Motor neuron (in vitro differentiated cells): ENCODE measurements around the gene VBP1. TPM values are rescaled to one million over a fixed set of nuclear protein-coding genes. Genes with fewer than 3 reads are reported as not detected.
"Not testable (repeated sequence)": the region's sequence is repeated elsewhere in the genome, so short reads cannot be mapped to it uniquely, and the experiment has no call there.

Experiments
- ATAC-seq, 8 experiments: fragments of 200-7000 bp; cut with Tn5 transposase; replicated peaks in 6 of 8; 2 replicates each; pipeline ENCODE4 v1.8.0; 2021; ENCODE audit warnings: mild to moderate bottlenecking in 8 of 8, moderate library complexity in 8 of 8
- H3K27ac ChIP-seq, 2 donors: fragments of 250-450 bp; sonication (Bioruptor Pico); 2 replicates each; pipeline ENCODE4 v1.9.0; 2021; ENCODE audit warnings: antibody characterized with exemption in 2 of 2, mild to moderate bottlenecking in 2 of 2, moderate library complexity in 1 of 2
- H3K4me1 ChIP-seq, 2 donors: fragments of 250-450 bp; sonication (Bioruptor Pico); replicated peaks in 1 of 2; 2 replicates each; pipeline ENCODE4 v1.6.1; 2021; ENCODE audit warnings: antibody characterized with exemption in 2 of 2, mild to moderate bottlenecking in 2 of 2, moderate library complexity in 1 of 2
- H3K4me3 ChIP-seq, 5 donors: fragments of 250-450 bp; sonication (Bioruptor Pico); 2 replicates each; pipeline ENCODE4 v1.9.0; 2021; ENCODE audit warnings: antibody characterized with exemption in 5 of 5, mild to moderate bottlenecking in 5 of 5, moderate library complexity in 4 of 5
- WGBS, 10 experiments: fragments of 450-650 bp; shearing (Covaris generic); methylation state at CpG; one replicate each; pipeline ENCODE4 v1.0.0; 2022; 5-methylcytosine and 5-hydroxymethylcytosine counted together
- in situ Hi-C, 9 experiments: fragments of 400-800 bp; cut with MboI; loops; one replicate each; pipeline ENCODE4 v1.15.0; 2021; ENCODE audit warnings: low sequenced_read_pairs in 9 of 9, low pct_unique_long_range_greater_than_20kb in 2 of 9; ENCODE audit not compliant: unreplicated experiment in 9 of 9
- total RNA-seq, 8 experiments: library from RNA; unstranded; fragments of 300-600 nt; gene quantifications; 2 replicates each; pipeline versions ENCODE4 v1.2.3 to v1.2.4, GENCODE V29; 2022

VBP1 gene
- total RNA-seq, 8 experiments from 2014 or later, result 48.8 to 107 (median 88.0) TPM

DNA sequence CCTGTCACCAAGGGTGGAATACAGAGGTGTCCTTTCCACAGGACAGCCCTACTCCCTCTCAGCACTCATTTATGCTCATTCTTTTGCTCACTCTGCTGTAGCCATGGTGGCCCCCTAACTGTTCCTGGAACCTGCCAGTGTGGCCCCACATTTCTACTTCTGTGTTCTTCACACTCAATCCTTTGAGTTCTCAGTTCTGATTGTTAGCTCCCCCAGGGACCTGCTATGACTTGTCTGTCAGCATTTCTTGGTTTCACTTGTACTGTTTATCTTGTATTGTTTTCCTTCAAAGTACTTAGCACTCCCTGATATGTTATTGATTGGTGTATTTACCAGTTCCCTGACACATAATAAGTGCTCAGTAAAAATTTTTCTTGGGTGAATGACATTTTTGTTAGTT, 14.9 kb downstream of the VBP1 start:
- Histone ChIP-seq H3K4me3 (no peak overlapping the region), H3K4me1 (no peaks in the 10 kb centered on the region), H3K27ac (no peak overlapping the region)
- in situ Hi-C loops, result no loop called here
- ATAC-seq, result no peak

DNA sequence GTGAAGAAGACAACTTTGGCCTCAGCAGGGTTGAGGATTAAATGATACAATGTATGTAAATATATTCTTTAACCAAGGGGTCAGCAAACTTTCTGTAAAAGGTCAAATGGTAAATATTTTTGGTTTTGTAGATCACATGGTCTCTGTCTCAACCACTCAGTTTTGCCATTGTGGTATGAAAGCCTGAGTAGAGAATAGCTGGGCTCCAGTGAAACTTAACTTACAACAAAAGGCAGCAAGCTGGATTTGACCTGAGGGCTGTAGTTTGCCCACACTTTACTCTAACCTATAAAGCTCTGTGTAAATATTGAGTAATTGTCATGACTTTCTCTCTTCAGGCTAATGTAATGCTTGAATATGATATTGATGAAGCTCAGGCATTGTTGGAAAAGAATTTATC, 19.6 kb downstream of the VBP1 start:
- no peak for ATAC-seq
- Histone ChIP-seq H3K4me3 (no peak overlapping the region), H3K4me1 (no peaks in the 10 kb centered on the region), H3K27ac (no peak overlapping the region)
- in situ Hi-C loops, result no loop called here

DNA sequence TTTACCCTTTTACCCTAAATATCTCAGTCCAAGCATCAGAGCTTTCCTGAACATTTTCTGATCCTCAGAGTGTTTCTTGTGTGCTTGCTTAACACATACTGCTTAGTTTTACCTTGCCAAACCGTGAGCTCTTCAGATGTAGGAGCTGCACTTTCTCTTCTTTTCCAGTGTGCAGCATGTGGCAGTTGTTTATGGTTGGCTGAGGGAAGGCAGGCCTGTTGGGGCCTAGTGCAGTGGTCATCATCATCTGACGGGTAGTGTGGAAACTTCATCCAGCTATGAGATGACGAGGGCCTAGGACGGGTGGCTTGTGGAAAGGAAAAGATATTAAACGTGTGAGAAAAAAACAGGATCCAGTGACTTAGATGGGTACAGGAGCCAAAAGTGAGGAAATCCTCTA, 21.5 kb downstream of the VBP1 start:
- no peak for ATAC-seq
- no peaks in the 10 kb centered on the region for H3K4me1 ChIP-seq
- H3K27ac ChIP-seq, result no peak overlapping the region
- H3K4me3 ChIP-seq, result no peak overlapping the region
- in situ Hi-C loops, result no loop called here
- WGBS, 10 experiments, result 57 to 85% (median 80%) methylated on average over 1 to 5 of the region's 5 CpGs; no CpG with 5 or more reads in 7 of the 10 experiments

DNA sequence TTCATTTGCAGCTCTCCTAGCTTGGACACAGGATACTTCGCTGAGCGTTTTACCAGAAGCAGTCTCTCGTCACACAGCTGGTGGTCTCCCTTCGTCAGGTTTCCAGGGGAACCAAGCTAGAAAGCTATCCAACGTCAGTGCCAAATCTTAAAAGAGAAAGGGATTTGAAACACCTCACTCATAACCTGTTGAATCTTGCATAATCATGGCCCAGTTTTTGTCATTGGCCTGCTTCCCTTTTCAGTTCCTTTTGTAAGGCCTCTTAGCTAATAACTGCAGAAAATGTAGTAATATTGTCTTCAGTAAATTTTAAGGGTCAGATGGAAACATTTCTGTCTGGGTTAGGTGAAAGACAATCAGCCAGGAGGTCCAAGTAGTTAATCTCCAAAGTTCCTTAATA, 26.0 kb downstream of the VBP1 start:
- Histone ChIP-seq H3K4me3 (no peak overlapping the region), H3K27ac (no peak overlapping the region), H3K4me1 (no peaks in the 10 kb centered on the region)
- 33 to 100% (median 77%) methylated on average over 1 to 4 of the region's 5 CpGs; no CpG with 5 or more reads in 7 of the 10 experiments for WGBS, 10 experiments
- in situ Hi-C loops, result no loop called here
- no peak for ATAC-seq

DNA sequence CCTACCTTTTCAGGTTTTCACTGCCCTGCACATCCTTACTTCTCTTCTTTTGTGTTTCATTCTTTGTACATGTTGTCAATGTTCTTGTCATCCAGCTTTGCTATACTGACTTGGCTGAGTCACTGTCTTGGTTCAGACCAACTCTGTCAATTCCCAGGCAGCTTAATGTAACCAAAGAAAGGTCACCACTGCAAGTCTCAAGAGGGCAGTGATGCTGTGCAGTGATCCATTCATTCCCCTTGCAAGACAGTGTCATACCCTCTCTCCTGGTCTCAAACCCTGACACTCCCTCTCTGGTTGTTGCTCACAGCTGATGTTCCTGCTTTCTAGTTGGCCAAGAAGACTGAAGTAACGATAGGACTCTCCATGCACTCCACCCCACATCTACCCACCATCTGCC, 30.5 kb downstream of the VBP1 start:
- Histone ChIP-seq H3K4me1 (no peaks in the 10 kb centered on the region), H3K27ac (no peak overlapping the region), H3K4me3 (no peak overlapping the region)
- ATAC-seq, result no peak
- in situ Hi-C loops, result no loop called here
- WGBS, 10 experiments, result 100% methylated on average over 1 of the region's 1 CpG; no CpG with 5 or more reads in 9 of the 10 experiments

DNA sequence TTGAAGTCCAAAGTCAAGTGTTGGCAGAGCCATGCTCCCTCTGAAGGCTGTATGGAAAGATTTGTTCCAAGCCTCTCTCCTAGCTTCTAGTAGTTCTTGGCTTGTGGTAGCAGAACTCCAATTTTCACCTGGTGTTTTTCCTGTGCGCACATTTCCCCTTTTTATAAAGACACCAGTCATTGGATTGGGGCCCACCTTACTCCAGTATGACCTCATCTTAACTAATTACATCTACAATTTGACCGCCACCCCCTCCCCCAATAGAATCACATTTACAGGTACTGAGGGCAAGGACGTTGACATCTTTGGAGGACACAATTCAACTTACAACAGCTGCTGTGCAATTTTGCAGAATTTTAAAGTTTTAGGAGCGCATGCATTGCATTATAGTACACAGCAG, 31.2 kb downstream of the VBP1 start:
- 12 to 100% (median 100%) methylated on average over 1 to 4 of the region's 4 CpGs; no CpG with 5 or more reads in 4 of the 10 experiments for WGBS, 10 experiments
- Histone ChIP-seq H3K4me3 (no peak overlapping the region), H3K4me1 (no peaks in the 10 kb centered on the region), H3K27ac (no peak overlapping the region)
- no peak for ATAC-seq
- in situ Hi-C loops, result no loop called here

DNA sequence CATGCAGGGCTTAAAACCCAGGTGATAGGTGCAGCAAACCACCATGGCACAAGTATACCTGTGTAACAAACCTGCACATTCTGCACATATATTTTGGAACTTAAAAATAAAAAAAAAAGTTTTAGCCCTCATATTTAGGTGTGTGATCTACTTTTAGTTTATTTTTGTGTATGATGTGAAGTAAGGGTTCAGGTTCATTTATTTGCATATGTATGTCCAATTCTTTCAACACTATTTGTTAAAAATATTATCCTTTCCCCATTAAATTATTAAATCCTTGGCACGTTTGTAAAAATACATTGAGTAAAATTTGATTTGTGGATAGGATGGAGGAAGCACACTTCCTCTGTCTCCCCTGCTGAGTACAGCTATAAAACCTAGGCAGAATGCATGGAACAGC, 35.1 kb downstream of the VBP1 start:
- no peak for ATAC-seq
- WGBS, 10 experiments, result 0 to 50% methylated on average over 1 of the region's 1 CpG; no CpG with 5 or more reads in 8 of the 10 experiments
- no peak overlapping the region for H3K27ac ChIP-seq
- in situ Hi-C loops, result no loop called here
- H3K4me1 ChIP-seq, result no peaks in the 10 kb centered on the region
- no peak overlapping the region for H3K4me3 ChIP-seq

DNA sequence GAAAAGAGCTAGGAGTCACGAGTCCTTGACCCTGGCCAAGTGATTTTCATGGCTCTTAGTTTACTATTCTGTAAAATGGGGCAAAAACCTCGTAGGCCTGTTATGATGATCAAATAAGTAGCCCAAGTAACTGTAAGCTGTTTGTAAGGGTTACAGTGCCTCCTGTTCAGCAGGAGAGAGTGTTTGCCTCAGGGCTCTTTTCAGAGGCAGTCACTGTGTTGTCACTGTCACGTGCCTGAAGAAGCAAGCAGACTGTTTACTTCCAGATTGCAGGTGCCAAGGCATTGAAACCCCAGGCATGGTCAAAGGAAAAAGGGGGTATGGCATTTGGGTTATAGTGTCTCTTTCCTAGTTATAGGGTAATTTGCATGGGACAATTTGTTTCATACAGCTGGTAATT, 43.5 kb downstream of the VBP1 start:
- ATAC-seq, result no peak
- 38 to 80% (median 80%) methylated on average over 1 to 2 of the region's 3 CpGs; no CpG with 5 or more reads in 7 of the 10 experiments for WGBS, 10 experiments
- H3K27ac ChIP-seq, result no peak overlapping the region
- in situ Hi-C loops, result no loop called here
- H3K4me1 ChIP-seq, result no peaks in the 10 kb centered on the region
- H3K4me3 ChIP-seq, result no peak overlapping the region

DNA sequence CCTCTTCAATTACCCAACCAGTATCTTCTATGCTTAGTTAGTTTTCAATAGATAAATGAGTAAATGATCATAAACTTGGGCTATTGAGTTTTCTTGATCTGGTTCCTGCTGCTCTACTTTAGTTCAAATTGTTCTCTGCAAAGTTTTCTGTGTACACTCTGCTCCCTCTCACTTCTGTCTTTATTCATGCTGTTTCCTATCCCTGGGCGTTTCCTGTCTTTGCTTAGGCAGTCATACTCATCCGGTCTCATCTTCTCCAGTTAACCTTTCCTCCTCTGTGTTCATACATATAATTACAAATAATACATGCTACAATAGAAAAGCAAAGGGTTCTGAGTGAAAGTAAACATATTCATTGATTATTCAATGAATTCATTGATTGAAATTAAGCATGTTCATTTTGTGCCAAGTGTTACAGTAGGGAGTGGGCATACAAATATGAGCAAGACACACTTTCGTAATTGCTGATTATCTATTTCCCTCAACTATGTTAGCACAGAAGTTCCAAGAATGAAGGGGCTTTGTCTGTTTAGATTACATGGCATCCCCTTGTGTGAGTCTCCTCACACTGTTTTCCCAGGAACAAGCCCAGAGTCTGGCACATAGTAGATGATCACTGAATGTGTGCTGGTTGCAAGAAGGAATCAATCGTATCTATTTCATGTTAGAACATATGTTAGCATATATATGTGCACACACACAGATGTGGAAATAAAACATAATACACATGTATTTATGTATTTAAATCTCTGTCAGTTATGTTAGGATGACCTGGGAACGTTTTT, 46.9 kb downstream of the VBP1 start:
- WGBS, 10 experiments, result 0 to 47% (median 20%) methylated on average over 1 to 5 of the region's 5 CpGs; no CpG with 5 or more reads in 3 of the 10 experiments
- H3K27ac ChIP-seq, result peak overlapping the region in 1 of 2 donors; percentile 94
- ATAC-seq, result peak in 2 of 8 experiments; percentile 25 to 30
- peak overlapping the region; percentile 46 to 97 (median 66) for H3K4me3 ChIP-seq
- in situ Hi-C loops, result no loop called here
- no peaks in the 10 kb centered on the region for H3K4me1 ChIP-seq

DNA sequence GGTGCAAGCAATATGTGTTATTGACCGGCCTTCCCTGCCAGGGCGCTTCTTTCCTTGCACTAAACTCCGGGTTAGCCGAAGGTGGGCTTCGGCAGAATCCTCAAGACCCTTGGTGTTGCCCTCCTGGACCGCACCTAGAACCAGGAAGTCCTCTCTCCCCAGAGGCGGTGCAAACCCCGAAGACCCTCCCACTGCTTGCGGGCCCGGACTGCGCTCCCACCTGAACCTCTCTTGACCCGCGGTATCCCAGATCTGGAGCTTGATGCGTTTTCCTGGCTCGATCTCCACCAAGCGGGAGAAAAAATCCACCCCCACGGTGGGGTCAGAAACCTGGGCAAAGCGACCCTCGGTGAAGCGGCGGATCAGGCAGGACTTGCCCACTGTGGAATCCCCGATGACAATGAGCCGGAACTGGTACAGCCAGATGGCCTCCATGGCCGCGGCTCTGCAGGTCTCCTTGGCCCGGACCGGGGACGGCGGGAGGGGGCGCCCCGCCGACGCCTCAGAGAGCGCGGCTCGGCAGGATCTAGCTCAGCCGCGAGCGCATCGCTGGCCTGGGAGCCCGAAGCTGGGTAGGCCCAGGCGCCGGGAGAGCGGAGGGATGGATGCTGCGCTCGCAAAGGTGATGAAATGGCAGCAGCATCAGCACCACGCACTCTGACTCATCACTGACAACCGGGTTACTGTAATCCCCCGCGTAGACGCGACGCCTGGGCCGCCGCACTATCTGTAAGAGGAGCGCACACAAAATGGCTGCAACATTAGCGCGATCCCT, 47.8 kb downstream of the VBP1 start, which contains the start of gene RAB39B:
Gene RAB39B, minus strand, starts transcription at position 638 of the 775 bp plus-strand sequence. Its CDS starts 203 bp downstream, at position 435.
- ATAC-seq, result peak; percentile 98 to 100 (median 99)
- 0 to 17% (median 0%) methylated on average over 1 to 8 of the region's 58 CpGs; no CpG with 5 or more reads in 5 of the 10 experiments for WGBS, 10 experiments

DNA sequence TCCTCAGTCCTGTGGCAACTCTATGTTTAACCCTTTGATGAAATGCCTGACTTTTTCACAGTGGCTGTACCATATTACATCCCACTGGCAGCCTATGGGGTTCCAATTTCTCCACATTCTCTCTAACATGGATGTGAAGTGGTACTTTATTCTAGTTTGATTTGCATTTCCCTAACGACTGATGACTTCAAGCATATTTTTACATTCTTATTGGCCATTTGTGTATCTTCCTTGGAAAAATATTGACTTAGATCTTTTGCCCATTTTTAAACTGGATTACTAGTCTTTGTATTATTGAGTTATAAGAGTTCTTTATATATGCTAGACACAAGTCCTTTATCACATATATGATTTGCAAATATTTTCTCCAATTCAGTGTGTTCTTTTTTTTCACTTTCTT, 50.2 kb downstream of the VBP1 start:
- ATAC-seq, result no peak
- 71 to 100% (median 100%) methylated on average over 1 of the region's 1 CpG; no CpG with 5 or more reads in 5 of the 10 experiments for WGBS, 10 experiments

More for the DNA sequence above, 47.8 kb downstream of the VBP1 start, which contains the start of gene RAB39B:
- peak within 1 kb of the TSS; percentile 94 to 97 for H3K27ac ChIP-seq
- no peaks in the 10 kb centered on the region for H3K4me1 ChIP-seq
- in situ Hi-C loops, result no loop called here
- peak within 1 kb of the TSS; percentile 46 to 97 (median 66) for H3K4me3 ChIP-seq

DNA sequence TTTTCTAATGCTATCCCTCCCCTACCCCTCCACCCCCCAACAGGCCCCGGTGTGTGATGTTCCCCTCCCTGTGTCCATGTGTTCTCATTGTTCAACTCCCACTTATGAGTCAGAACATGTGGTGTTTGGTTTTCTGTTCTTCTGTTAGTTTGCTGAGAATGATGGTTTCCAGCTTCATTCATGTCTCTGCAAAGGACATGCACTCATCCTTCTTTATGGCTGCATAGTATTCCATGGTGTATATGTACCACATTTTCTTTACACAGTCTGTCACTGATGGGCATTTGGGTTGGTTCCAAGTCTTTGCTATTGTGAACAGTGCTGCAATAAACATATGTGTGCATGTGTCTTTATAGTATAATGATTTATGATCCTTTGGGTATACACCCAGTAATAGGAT, 51.7 kb downstream of the VBP1 start:
- H3K4me3 ChIP-seq, in situ Hi-C loops, H3K4me1 ChIP-seq, ATAC-seq, H3K27ac ChIP-seq: not testable (repeated sequence)
- WGBS, 10 experiments, result no CpG with 5 or more reads among the region's 1 CpG

More for the DNA sequence above, 50.2 kb downstream of the VBP1 start:
- H3K27ac ChIP-seq, result no peak overlapping the region
- no peak overlapping the region for H3K4me3 ChIP-seq
- no peaks in the 10 kb centered on the region for H3K4me1 ChIP-seq
- in situ Hi-C loops, result no loop called here

DNA sequence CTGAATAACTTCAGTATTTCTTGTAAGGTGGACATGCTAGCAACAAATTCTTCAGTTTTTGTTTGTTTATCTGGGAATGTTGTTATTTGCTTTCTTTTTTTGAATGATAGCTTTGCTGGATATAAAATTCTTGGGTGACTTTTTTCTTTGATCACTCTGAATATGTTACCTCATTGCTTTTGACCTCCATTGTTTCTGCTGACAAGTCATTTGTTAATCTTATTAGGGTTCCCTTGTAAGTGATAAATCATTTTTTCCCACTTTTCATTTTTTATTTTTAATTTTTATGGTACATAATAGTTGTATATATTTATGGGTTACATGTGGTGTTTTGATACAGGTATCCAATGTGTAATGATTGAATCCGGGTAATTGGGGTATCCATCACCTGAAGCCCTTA, 54.7 kb downstream of the VBP1 start:
- Histone ChIP-seq H3K27ac (no peak overlapping the region), H3K4me1 (no peaks in the 10 kb centered on the region), H3K4me3 (no peak overlapping the region)
- ATAC-seq, result no peak
- whole genome bisulfite sequencing, 10 experiments, result 0 to 100% (median 69%) methylated on average over 1 of the region's 1 CpG; no CpG with 5 or more reads in 4 of the 10 experiments
- in situ Hi-C loops, result no loop called here
